Fibroblast of lung (primary cell): ENCODE measurements around the gene CAMK1G. TPM values are rescaled to one million over a fixed set of nuclear protein-coding genes. Genes with fewer than 3 reads are reported as not detected.

Source experiments
- DNase-seq, 2 donors: peaks; one replicate each; pipeline versions ENCODE4 v3.0.0 to v3.0.0-alpha.2; 2010; ENCODE audit warnings: low read depth in 2 of 2
- H2AFZ ChIP-seq: 2 replicates; pipeline ENCODE4 v1.5.1; 2012; ENCODE audit warnings: low read length, control low read depth, inconsistent platforms
- H3K27ac ChIP-seq: 2 replicates; pipeline ENCODE4 v1.5.1; 2011; ENCODE audit warnings: low read length, control low read depth; ENCODE audit not compliant: insufficient read depth
- H3K27me3 ChIP-seq: 2 replicates; pipeline ENCODE4 v1.5.1; 2011; ENCODE audit warnings: mild to moderate bottlenecking, low read length; ENCODE audit not compliant: control insufficient read depth, insufficient read depth
- H3K36me3 ChIP-seq: 2 replicates; pipeline ENCODE4 v1.5.1; 2011; ENCODE audit warnings: low read length; ENCODE audit not compliant: control insufficient read depth, insufficient read depth
- H3K4me1 ChIP-seq: 2 replicates; pipeline ENCODE4 v1.5.1; 2011; ENCODE audit warnings: low read length; ENCODE audit not compliant: control insufficient read depth, insufficient read depth; ENCODE audit errors: extremely low read depth
- H3K4me2 ChIP-seq: 2 replicates; pipeline ENCODE4 v1.5.1; 2011; ENCODE audit warnings: low read length, control low read depth; ENCODE audit not compliant: insufficient read depth; ENCODE audit errors: extremely low read depth
- H3K4me3 ChIP-seq, 4 experiments: fragments of 200-600 bp in 1 of 4; sonication (generic) in 1 of 4; replicated peaks in 1 of 4; 2 replicates each; pipeline ENCODE4 v1.5.1; 2011 to 2016; ENCODE audit warnings: low read length in 4 of 4, low read depth in 3 of 4, mild to moderate bottlenecking in 3 of 4, control low read depth in 2 of 4, inconsistent platforms in 1 of 4, mixed read lengths in 1 of 4; ENCODE audit not compliant: insufficient read depth in 1 of 4; ENCODE audit errors: control extremely low read depth in 1 of 4
- H3K79me2 ChIP-seq: 2 replicates; pipeline ENCODE4 v1.5.1; 2012; ENCODE audit warnings: mild to moderate bottlenecking, low read length, inconsistent platforms; ENCODE audit not compliant: control insufficient read depth, insufficient read depth
- H3K9ac ChIP-seq: 2 replicates; pipeline ENCODE4 v1.5.1; 2011; ENCODE audit warnings: mild to moderate bottlenecking, low read length, control low read depth; ENCODE audit not compliant: insufficient read depth
- H3K9me3 ChIP-seq: 2 replicates; pipeline ENCODE4 v1.5.1; 2012; ENCODE audit warnings: low read depth, low read length; ENCODE audit not compliant: control insufficient read depth, insufficient read depth
- H4K20me1 ChIP-seq: 2 replicates; pipeline ENCODE4 v1.5.1; 2011; ENCODE audit warnings: low read length; ENCODE audit not compliant: control insufficient read depth, insufficient read depth; ENCODE audit errors: extremely low read depth
- CTCF ChIP-seq, 2 donors: IDR thresholded peaks in 1 of 2; conservative IDR thresholded peaks in 1 of 2; 1 replicate in 1 of 2; 2 replicates in 1 of 2; pipeline ENCODE4 v1.5.1; 2011 to 2012; ENCODE audit warnings: low read length in 2 of 2, control low read depth in 1 of 2, inconsistent platforms in 1 of 2, low read depth in 1 of 2, mild to moderate bottlenecking in 1 of 2
- EZH2 ChIP-seq: IDR thresholded peaks from 2 replicates; pipeline ENCODE4 v1.5.1; 2012; ENCODE audit warnings: low read length, control low read depth, mild to moderate bottlenecking; ENCODE audit errors: missing control alignments
- polyA plus RNA-seq, 2 donors: library from polyadenylated mRNA; depleted of rRNA in 1 of 2; stranded (reverse) in 1 of 2; unstranded in 1 of 2; fragments of >200 nt; gene quantifications; 2 replicates each; pipeline ENCODE4 v1.2.1, GENCODE V29; 2011 to 2012; ENCODE audit warnings: missing spikeins in 1 of 2
- total RNA-seq: library from RNA; depleted of rRNA; stranded (reverse); fragments of >200 nt; gene quantifications from 2 replicates; pipeline ENCODE4 v1.2.1, GENCODE V29; 2014

The CAMK1G gene
- total and polyA plus RNA-seq, 2 donors (not counting 1 experiment from before 2014, with no cell fraction given), result 0.96 to 1.7 TPM

GRCh38 chr1:209557221-209557620, 26.3 kb upstream of the CAMK1G start:
- Histone ChIP-seq H3K4me2 (no peak overlapping the region), H3K4me3 (no peak overlapping the region), H3K9ac (no peak overlapping the region), H3K9me3 (no peaks in the 10 kb centered on the region), H3K36me3 (no peaks in the 10 kb centered on the region), H3K79me2 (no peaks in the 10 kb centered on the region), H3K27ac (no peak overlapping the region), H2AFZ (no peak overlapping the region), H3K4me1 (no peaks in the 10 kb centered on the region), H3K27me3 (no peaks in the 10 kb centered on the region), H4K20me1 (no peaks in the 10 kb centered on the region)
- TF ChIP-seq EZH2 (no peak), CTCF (conservative IDR thresholded peaks at IDR 0.05 in 1 of 2, IDR thresholded peaks at IDR 0.05 in 1 of 2; ENCODE audit: low read depth in 1 of 2, low read length in 2 of 2) (no peak)
- no peak for DNase-seq

- Histone ChIP-seq H3K27ac (no peak overlapping the region), H4K20me1 (no peaks in the 10 kb centered on the region), H3K9me3 (no peaks in the 10 kb centered on the region), H3K4me2 (no peak overlapping the region), H2AFZ (no peak overlapping the region), H3K36me3 (no peaks in the 10 kb centered on the region), H3K27me3 (peaks cover 6% of the 10 kb centered on the region), H3K9ac (no peak overlapping the region), H3K4me1 (no peaks in the 10 kb centered on the region), H3K4me3 (no peak overlapping the region), H3K79me2 (no peaks in the 10 kb centered on the region)
- DNase-seq, result no peak
- TF ChIP-seq CTCF (conservative IDR thresholded peaks at IDR 0.05 in 1 of 2, IDR thresholded peaks at IDR 0.05 in 1 of 2; ENCODE audit: low read depth in 1 of 2, low read length in 2 of 2), result no peak
- no peak for TF ChIP-seq EZH2
These were observed 23.0 kb upstream of the CAMK1G start for GRCh38 chr1:209560529-209560928.

- H3K27ac ChIP-seq, result no peak overlapping the region
- H3K4me1 ChIP-seq, result no peaks in the 10 kb centered on the region
- H4K20me1 ChIP-seq, result no peaks in the 10 kb centered on the region
- no peak for DNase-seq
- no peaks in the 10 kb centered on the region for H3K79me2 ChIP-seq
- no peaks in the 10 kb centered on the region for H3K36me3 ChIP-seq
- no peak overlapping the region for H3K4me2 ChIP-seq
- no peaks in the 10 kb centered on the region for H3K9me3 ChIP-seq
- no peak overlapping the region for H2AFZ ChIP-seq
- no peak overlapping the region for H3K9ac ChIP-seq
- no peak overlapping the region for H3K4me3 ChIP-seq
- TF ChIP-seq EZH2, result no peak
- TF ChIP-seq CTCF (conservative IDR thresholded peaks at IDR 0.05 in 1 of 2, IDR thresholded peaks at IDR 0.05 in 1 of 2; ENCODE audit: low read depth in 1 of 2, low read length in 2 of 2), result no peak
- peaks cover 6% of the 10 kb centered on the region for H3K27me3 ChIP-seq
These were observed 22.6 kb upstream of the CAMK1G start for GRCh38 chr1:209560952-209561351.
